HepG2 (cell line): ENCODE results near the gene ARFGEF2. TPM values are rescaled to one million over a fixed set of nuclear protein-coding genes. Genes with fewer than 3 reads are reported as not detected.

Experiments used
- CHCHD3 ChIP-seq: sonication (generic); formaldehyde crosslinking; IDR thresholded peaks from 2 replicates; pipeline ENCODE4 v1.8.0; 2022; ENCODE audit warnings: mild to moderate bottlenecking, missing genetic modification reagents, moderate library complexity
- CHD4 ChIP-seq: fragments of 200-600 bp; sonication (generic); IDR thresholded peaks from 2 replicates; pipeline ENCODE4 v1.7.0; 2017; ENCODE audit warnings: mild to moderate bottlenecking, low read length, borderline replicate concordance
- ESRRA ChIP-seq: sonication (generic); formaldehyde crosslinking; IDR thresholded peaks from 2 replicates; pipeline ENCODE4 v1.5.1; 2020; ENCODE audit warnings: mild to moderate bottlenecking, low read depth, missing genetic modification reagents
- HOXA7 ChIP-seq: sonication (generic); formaldehyde crosslinking; IDR thresholded peaks from 2 replicates; pipeline ENCODE4 v1.8.1; 2022; ENCODE audit warnings: mild to moderate bottlenecking, missing genetic modification reagents, moderate library complexity
- MAZ ChIP-seq, 2 experiments: sonication (generic) in 1 of 2; formaldehyde crosslinking in 1 of 2; IDR thresholded peaks; 2 replicates each; pipeline versions ENCODE4 v1.5.0 to v1.6.1; 2012 to 2020; ENCODE audit warnings: low read depth in 2 of 2, mild to moderate bottlenecking in 2 of 2, borderline replicate concordance in 1 of 2, improper control_type of control experiment in 1 of 2, low read length in 1 of 2, missing genetic modification reagents in 1 of 2, moderate library complexity in 1 of 2
- MYPOP ChIP-seq: sonication (generic); formaldehyde crosslinking; IDR thresholded peaks from 2 replicates; pipeline ENCODE4 v1.8.1; 2023; ENCODE audit warnings: mild to moderate bottlenecking, moderate library complexity, missing genetic modification reagents
- NFAT5 ChIP-seq: sonication (generic); formaldehyde crosslinking; IDR thresholded peaks from 2 replicates; pipeline ENCODE4 v1.4.0; 2020; ENCODE audit warnings: missing genetic modification reagents
- REXO4 ChIP-seq: sonication (generic); formaldehyde crosslinking; IDR thresholded peaks from 2 replicates; pipeline ENCODE4 v1.8.0; 2022; ENCODE audit warnings: missing genetic modification reagents, mild to moderate bottlenecking, borderline replicate concordance
- SETDB1 ChIP-seq: sonication (generic); formaldehyde crosslinking; IDR thresholded peaks from 2 replicates; pipeline ENCODE4 v1.5.1; 2020; ENCODE audit warnings: missing genetic modification reagents, mild to moderate bottlenecking, borderline replicate concordance
- SRY ChIP-seq: sonication (generic); formaldehyde crosslinking; IDR thresholded peaks from 2 replicates; pipeline ENCODE4 v1.8.0; 2022; ENCODE audit warnings: mild to moderate bottlenecking, missing genetic modification reagents
- TCF12 ChIP-seq, 2 experiments: fragments of 450-650 bp in 1 of 2; sonication (generic) in 1 of 2; formaldehyde crosslinking in 1 of 2; IDR thresholded peaks; 2 replicates each; pipeline versions ENCODE4 v1.6.1 to v1.8.0; 2017 to 2022; ENCODE audit warnings: antibody characterized with exemption in 1 of 2, mild to moderate bottlenecking in 1 of 2, missing genetic modification reagents in 1 of 2, moderate library complexity in 1 of 2
- ZBTB39 ChIP-seq: sonication (generic); formaldehyde crosslinking; IDR thresholded peaks from 2 replicates; pipeline ENCODE4 v1.5.0; 2020; ENCODE audit warnings: missing genetic modification reagents
- ZFP37 ChIP-seq: sonication (generic); formaldehyde crosslinking; IDR thresholded peaks from 2 replicates; pipeline ENCODE4 v1.4.0; 2020; ENCODE audit warnings: missing genetic modification reagents, borderline replicate concordance
- ZNF281 ChIP-seq: sonication (generic); formaldehyde crosslinking; IDR thresholded peaks from 2 replicates; pipeline ENCODE4 v1.4.0; 2020; ENCODE audit warnings: missing genetic modification reagents, borderline replicate concordance
- ZNF430 ChIP-seq: sonication (generic); formaldehyde crosslinking; IDR thresholded peaks from 2 replicates; pipeline ENCODE4 v1.9.0; 2021; ENCODE audit warnings: mild to moderate bottlenecking, missing genetic modification reagents
- ZNF468 ChIP-seq: sonication (generic); formaldehyde crosslinking; IDR thresholded peaks from 2 replicates; pipeline ENCODE4 v1.8.0; 2022; ENCODE audit warnings: mild to moderate bottlenecking, moderate library complexity, missing genetic modification reagents
- ZNF841 ChIP-seq: sonication (generic); formaldehyde crosslinking; IDR thresholded peaks from 2 replicates; pipeline ENCODE4 v1.8.1; 2023; ENCODE audit warnings: missing genetic modification reagents, borderline replicate concordance
- polyA plus RNA-seq, 8 experiments: library from polyadenylated mRNA; depleted of rRNA in 3 of 8; stranded (reverse) in 7 of 8; unstranded in 1 of 8; fragments of >200 nt; fragmentation: Illumina TruSeq in 4 of 8; extraction: Trizol in 4 of 8; gene quantifications; 2 replicates each; pipeline versions ENCODE4 v1.2.1 to v1.2.3, GENCODE V29; 2011 to 2016; ENCODE audit warnings: low read depth in 4 of 8, missing spikeins in 1 of 8, mixed read lengths in 1 of 8; ENCODE audit not compliant: insufficient read depth in 1 of 8
- total RNA-seq, 5 experiments: library from RNA; depleted of rRNA; stranded (reverse); fragments of >200 nt; fragmentation: Illumina TruSeq; extraction: Trizol; gene quantifications; 2 replicates each; pipeline ENCODE4 v1.2.3, GENCODE V29; 2016; ENCODE audit warnings: low read depth in 1 of 5

ARFGEF2 gene
- total and polyA plus RNA-seq, 2 of the 13 experiments (the other 11 are each of a cell fraction or from before 2014, with no cell fraction given), result 44.0 to 60.8 TPM

- TF ChIP-seq ZBTB39 (no peak), REXO4 (no peak), ZNF430 (no peak), ZFP37 (CRISPR knock-in tag) (no peak), TCF12 (IDR thresholded peaks at IDR 0.05) (no peak), TCF12 (CRISPR knock-in tag; IDR thresholded peaks at IDR 0.05) (no peak), ZNF281 (CRISPR knock-in tag) (peak; percentile 9; the same call in 1 of the 2 replicates), MYPOP (CRISPR knock-in tag) (peak; percentile 52; the same call in 1 of the 2 replicates), NFAT5 (CRISPR knock-in tag) (no peak), SETDB1 (CRISPR knock-in tag) (no peak), CHCHD3 (CRISPR knock-in tag) (no peak), ESRRA (CRISPR knock-in tag) (no peak), HOXA7 (no peak), MAZ (IDR thresholded peaks at IDR 0.05; ENCODE audit: borderline replicate concordance, low read depth, low read length) (no peak), MAZ (CRISPR knock-in tag; IDR thresholded peaks at IDR 0.05; ENCODE audit: low read depth) (peak; percentile 66; the same call in 1 of the 2 replicates), SRY (CRISPR knock-in tag) (no peak), ZNF841 (CRISPR knock-in tag) (no peak), ZNF468 (CRISPR knock-in tag) (no peak), CHD4 (peak; percentile 62; the same call in 1 of the 2 replicates)
Measured at GRCh38 chr20:48923149-48923718, 1.7 kb downstream of the ARFGEF2 start (continued).
